NK-92 (cell line): ENCODE data around the gene SAMD10.
"Not testable (repeated sequence)": the region's sequence is repeated elsewhere in the genome, so short reads cannot be mapped to it uniquely, and the experiment has no call there.

Source experiments
- DNase-seq: peaks from one replicate; lab custom pipeline; 2025; ENCODE audit not compliant: unreplicated experiment; lab: John Stamatoyannopoulos, UW

The SAMD10 gene

GRCh38 chr20:63942969-63943807 is 36.3 kb downstream of the SAMD10 start:
- DNase-seq, result no peak

- DNase-seq, result no peak
Observed at GRCh38 chr20:63942250-63942951, 37.0 kb downstream of the SAMD10 start.

GRCh38 chr20:63941282-63942081 is 38.0 kb downstream of the SAMD10 start:
- DNase-seq, result no peak

GRCh38 chr20:63940472-63941266 is 38.8 kb downstream of the SAMD10 start:
- DNase-seq, result no peak

GRCh38 chr20:63940071-63940471 is 39.4 kb downstream of the SAMD10 start:
- no peak for DNase-seq

- DNase-seq, result no peak
Observed at GRCh38 chr20:63939061-63939935, 40.1 kb downstream of the SAMD10 start.

- no peak for DNase-seq
Observed at GRCh38 chr20:63937596-63937995, 41.8 kb downstream of the SAMD10 start.

- DNase-seq, result no peak
Observed at GRCh38 chr20:63935447-63935846, 44.0 kb downstream of the SAMD10 start.

GRCh38 chr20:63934271-63935068 is 45.0 kb downstream of the SAMD10 start:
- no peak for DNase-seq

GRCh38 chr20:63933646-63934045 is 45.8 kb downstream of the SAMD10 start:
- DNase-seq, result no peak

GRCh38 chr20:63932606-63933160 is 46.8 kb downstream of the SAMD10 start:
- DNase-seq, result no peak

- no peak for DNase-seq
Observed at GRCh38 chr20:63931735-63932134, 47.7 kb downstream of the SAMD10 start.

- no peak for DNase-seq
Observed at GRCh38 chr20:63930971-63931553, 48.4 kb downstream of the SAMD10 start.

- DNase-seq, result not testable (repeated sequence)
Observed at GRCh38 chr20:63929473-63929883, 50.0 kb downstream of the SAMD10 start.

GRCh38 chr20:63929071-63929470 is 50.4 kb downstream of the SAMD10 start:
- DNase-seq, result no peak

GRCh38 chr20:63926298-63926697 is 53.1 kb downstream of the SAMD10 start:
- DNase-seq, result no peak

- DNase-seq, result no peak
Observed at GRCh38 chr20:63924241-63924640, 55.2 kb downstream of the SAMD10 start.
